Spinal cord (tissue), 10 donors: ENCODE measurements around the gene TIFAB. TPM values are rescaled to one million over a fixed set of nuclear protein-coding genes. Genes with fewer than 3 reads are reported as not detected.
A peak's percentile ranks its signal among the peaks of the same experiment; 100 is the strongest.

Experiments used
- DNase-seq, 6 donors: peaks; one replicate each; pipeline versions ENCODE4 v3.0.0 to v3.0.0-alpha.2; 2013 to 2015; ENCODE audit warnings: low spot score in 6 of 6, low read depth in 4 of 6
- H3K27ac ChIP-seq: one replicate; pipeline ENCODE4 v1.5.1; 2013; ENCODE audit warnings: low read depth, low read length, control low read depth
- H3K27me3 ChIP-seq: one replicate; pipeline ENCODE4 v1.6.1; 2013; ENCODE audit warnings: low read length; ENCODE audit not compliant: control insufficient read depth, insufficient read depth
- H3K36me3 ChIP-seq: one replicate; pipeline ENCODE4 v1.6.1; 2013; ENCODE audit warnings: low read length; ENCODE audit not compliant: control insufficient read depth, insufficient read depth
- H3K4me1 ChIP-seq: one replicate; pipeline ENCODE4 v1.6.1; 2013; ENCODE audit warnings: low read length; ENCODE audit not compliant: control insufficient read depth, insufficient read depth
- H3K4me3 ChIP-seq: one replicate; pipeline ENCODE4 v1.5.1; 2013; ENCODE audit warnings: low read depth, low read length, control low read depth
- H3K9me3 ChIP-seq: one replicate; pipeline ENCODE4 v1.6.1; 2013; ENCODE audit warnings: low read length; ENCODE audit not compliant: control insufficient read depth, insufficient read depth
- WGBS: methylation state at CpG from one replicate; pipeline ENCODE4 v1.1.5; 2013; ENCODE audit warnings: missing lambda C conversion rate; ENCODE audit not compliant: insufficient coverage; 5-methylcytosine and 5-hydroxymethylcytosine counted together
- polyA plus RNA-seq, 2 donors: library from polyadenylated mRNA; unstranded; fragments of 120-200 nt; gene quantifications; one replicate each; pipeline ENCODE4 v1.2.1, GENCODE V29; 2013; ENCODE audit not compliant: insufficient read length in 2 of 2
- total RNA-seq, 2 donors: library from RNA; depleted of rRNA in 1 of 2; stranded (reverse); fragments of 120-200 nt in 1 of 2; fragments of >200 nt in 1 of 2; gene quantifications; one replicate each; pipeline versions ENCODE4 v1.2.3 to v1.2.4, GENCODE V29; 2013 to 2014
- donor health status: healthy.

The TIFAB gene
- total and polyA plus RNA-seq, 4 donors = 0.06 to 0.10 TPM; not detected in 2

- Histone ChIP-seq H3K9me3 (no peaks in the 10 kb centered on the region), H3K4me1 (peaks cover 42% of the 10 kb centered on the region), H3K27me3 (peaks cover 72% of the 10 kb centered on the region), H3K27ac (no peak overlapping the region), H3K36me3 (no peaks in the 10 kb centered on the region), H3K4me3 (peak overlapping the region; percentile 16)
- 17% methylated on average over 46 of the region's 49 CpGs for WGBS
- peak in 2 of 6 donors; percentile 48 to 65 for DNase-seq
Observed at GRCh38 chr5:135490245-135491037, 38.3 kb upstream of the TIFAB start.

DNA sequence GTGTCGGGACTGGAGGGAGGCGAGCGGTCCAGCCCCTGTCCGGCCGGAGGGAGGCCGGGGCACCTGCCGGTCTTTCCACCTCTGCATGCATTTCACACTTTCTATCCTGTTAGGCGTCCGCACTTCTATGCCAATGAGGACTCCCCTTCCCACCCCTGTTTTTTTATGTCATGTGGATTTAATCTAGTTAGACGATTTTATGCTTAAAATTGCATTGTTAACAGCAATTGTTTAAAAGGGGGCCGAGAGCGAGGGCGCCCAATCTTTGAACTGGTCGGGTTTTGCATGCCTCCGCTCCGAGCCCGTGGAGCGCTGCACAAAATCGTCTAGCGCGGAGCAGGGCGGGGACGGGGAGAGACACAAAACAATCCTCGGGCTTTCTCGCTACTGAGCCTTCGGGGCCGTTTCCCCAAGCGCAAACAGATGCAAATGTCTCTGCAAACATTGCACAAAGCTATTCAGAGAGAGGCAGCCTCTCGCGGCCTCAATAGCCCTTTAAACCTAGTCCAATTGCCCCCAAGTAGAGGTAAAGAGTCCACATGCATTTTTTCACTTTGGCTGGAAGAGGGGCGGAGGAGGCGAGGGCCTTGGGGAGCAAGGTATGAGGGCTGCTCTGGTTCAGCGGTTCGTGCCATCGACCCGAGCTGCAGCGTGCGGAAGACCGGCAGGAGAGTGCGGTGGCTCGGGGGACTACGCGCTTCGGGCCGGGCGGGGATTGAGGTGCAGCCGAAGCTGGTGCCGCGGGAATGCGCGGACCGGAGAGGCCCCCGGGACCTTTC, 37.5 kb upstream of the TIFAB start:
- 4% methylated on average over 46 of the region's 53 CpGs for WGBS
- Histone ChIP-seq H3K36me3 (no peaks in the 10 kb centered on the region), H3K4me3 (peak overlapping the region; percentile 41), H3K9me3 (no peaks in the 10 kb centered on the region), H3K4me1 (peaks cover 45% of the 10 kb centered on the region), H3K27me3 (peaks cover 74% of the 10 kb centered on the region), H3K27ac (peak overlapping the region; percentile 25)
- peak in 2 of 6 donors; percentile 66 to 76 for DNase-seq

DNA sequence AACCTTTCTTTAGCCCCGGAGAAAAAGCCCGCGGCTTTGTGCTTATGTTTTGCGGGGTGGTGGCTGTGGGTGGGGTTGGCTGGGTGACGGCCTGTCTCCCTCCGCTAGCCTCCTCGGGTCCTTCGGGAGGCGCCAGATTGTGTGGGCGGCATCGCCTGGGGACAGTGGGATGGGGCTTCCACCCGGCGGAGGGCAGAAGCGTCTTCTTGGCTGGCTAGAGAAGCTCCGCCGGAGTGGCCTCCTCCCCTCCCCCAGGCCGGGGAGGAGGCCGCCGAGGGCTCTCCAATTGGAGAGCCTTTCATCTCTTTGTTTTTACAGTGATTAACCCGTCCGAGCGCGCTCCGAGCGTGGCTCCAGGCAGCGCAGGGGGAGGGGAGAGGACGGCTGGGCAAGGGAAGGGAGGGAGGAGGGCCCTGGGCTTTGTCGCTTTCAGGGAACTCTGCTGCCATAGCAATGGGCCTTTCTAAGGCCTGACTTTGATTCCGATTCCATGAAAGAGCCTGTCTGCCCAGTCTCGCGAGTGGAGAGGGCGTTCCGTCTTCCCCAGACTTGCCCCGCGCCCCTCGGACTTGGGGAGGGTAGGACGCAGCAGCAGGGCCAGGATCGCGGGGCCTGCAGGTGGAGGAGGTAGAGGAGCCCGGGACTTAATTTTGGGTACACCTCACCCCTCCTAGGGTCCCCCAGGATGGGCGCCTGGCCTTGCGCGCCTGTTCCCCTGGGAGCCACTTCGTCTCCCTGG, 36.7 kb upstream of the TIFAB start:
- Histone ChIP-seq H3K4me1 (peaks cover 48% of the 10 kb centered on the region), H3K27me3 (peaks cover 72% of the 10 kb centered on the region), H3K36me3 (no peaks in the 10 kb centered on the region), H3K27ac (peak overlapping the region; percentile 49), H3K9me3 (no peaks in the 10 kb centered on the region), H3K4me3 (peak overlapping the region; percentile 41)
- peak in 5 of 6 donors; percentile 55 to 93 (median 77) for DNase-seq
- 1% methylated on average over 38 of the region's 44 CpGs for WGBS

DNA sequence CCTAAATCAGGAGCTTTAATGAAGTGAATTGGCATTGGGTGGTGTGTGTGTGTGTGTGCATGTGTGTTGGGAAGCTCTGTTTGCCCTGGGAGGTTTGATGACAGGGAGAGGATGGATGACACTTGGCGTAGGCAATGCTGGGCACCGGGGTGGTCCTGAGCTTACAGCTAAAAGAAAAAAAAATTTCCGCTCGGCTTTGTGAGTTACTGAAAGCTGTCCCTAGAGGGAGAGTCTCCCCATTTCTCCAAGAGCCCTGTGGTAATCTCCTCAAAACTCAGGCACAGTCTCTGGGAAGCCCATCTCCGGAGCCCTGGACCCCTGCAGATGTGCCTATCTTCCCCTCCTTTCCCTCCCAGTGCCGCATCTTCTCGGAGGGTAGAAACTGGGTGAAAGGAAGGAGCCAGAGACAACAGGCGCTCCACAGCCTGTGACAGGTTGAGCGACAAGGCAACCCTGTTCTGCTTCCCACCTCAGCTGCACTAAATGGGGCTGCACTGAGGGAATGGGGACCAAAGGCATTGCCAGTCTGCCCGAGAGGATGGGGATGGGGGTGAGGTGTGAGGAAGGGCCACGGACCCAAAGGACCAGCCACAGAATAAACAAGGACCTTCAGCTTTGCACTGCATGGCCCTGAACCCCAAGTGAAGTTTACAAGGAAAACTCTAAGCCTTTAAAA, 35.8 kb upstream of the TIFAB start:
- Histone ChIP-seq H3K9me3 (no peaks in the 10 kb centered on the region), H3K36me3 (no peaks in the 10 kb centered on the region), H3K4me3 (no peak overlapping the region), H3K27ac (peak overlapping the region; percentile 10), H3K27me3 (peaks cover 71% of the 10 kb centered on the region), H3K4me1 (peaks cover 50% of the 10 kb centered on the region)
- peak in 2 of 6 donors; percentile 46 to 51 for DNase-seq
- 6% methylated on average over 5 of the region's 11 CpGs for WGBS

GRCh38 chr5:135487037-135487395, 34.9 kb upstream of the TIFAB start:
- Histone ChIP-seq H3K4me1 (peaks cover 57% of the 10 kb centered on the region), H3K4me3 (no peak overlapping the region), H3K9me3 (no peaks in the 10 kb centered on the region), H3K27ac (no peak overlapping the region), H3K36me3 (no peaks in the 10 kb centered on the region), H3K27me3 (peaks cover 70% of the 10 kb centered on the region)
- no peak for DNase-seq
- 25% methylated on average over 1 of the region's 1 CpG for WGBS

GRCh38 chr5:135486131-135487036, 34.2 kb upstream of the TIFAB start:
- H3K4me3 ChIP-seq = no peak overlapping the region
- H3K4me1 ChIP-seq = peaks cover 53% of the 10 kb centered on the region
- no peaks in the 10 kb centered on the region for H3K36me3 ChIP-seq
- WGBS = 84% methylated on average over 12 of the region's 13 CpGs
- H3K27ac ChIP-seq = no peak overlapping the region
- H3K9me3 ChIP-seq = no peaks in the 10 kb centered on the region
- no peak for DNase-seq
- H3K27me3 ChIP-seq = peaks cover 65% of the 10 kb centered on the region

DNA sequence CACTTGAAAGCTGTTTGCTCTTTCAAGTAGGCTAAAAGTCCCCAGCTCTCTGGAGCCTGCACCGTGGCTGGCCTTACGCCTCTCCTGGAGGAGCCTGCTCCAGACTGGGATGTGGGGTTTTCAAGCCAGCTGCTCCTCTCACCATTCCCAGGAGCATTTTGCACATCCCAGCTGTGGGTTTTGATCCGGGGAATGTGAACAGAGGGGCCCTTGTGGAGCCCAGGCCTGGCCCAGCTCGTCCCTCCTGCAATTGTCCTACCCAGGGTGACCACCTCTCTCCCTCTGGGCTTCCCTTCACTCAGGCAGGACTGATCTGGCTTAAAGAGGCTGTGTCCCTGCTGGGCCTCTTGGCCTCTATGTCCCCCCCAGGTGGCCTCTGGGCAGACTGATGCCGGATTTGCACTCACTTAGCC, 32.5 kb upstream of the TIFAB start:
- H3K27me3 ChIP-seq = peaks cover 58% of the 10 kb centered on the region
- peaks cover 41% of the 10 kb centered on the region for H3K4me1 ChIP-seq
- no peak overlapping the region for H3K4me3 ChIP-seq
- no peaks in the 10 kb centered on the region for H3K36me3 ChIP-seq
- H3K9me3 ChIP-seq = no peaks in the 10 kb centered on the region
- no peak for DNase-seq
- WGBS = 54% methylated on average over 3 of the region's 5 CpGs
- no peak overlapping the region for H3K27ac ChIP-seq

- Histone ChIP-seq H3K27me3 (peaks cover 51% of the 10 kb centered on the region), H3K9me3 (no peaks in the 10 kb centered on the region), H3K27ac (no peak overlapping the region), H3K36me3 (no peaks in the 10 kb centered on the region), H3K4me1 (peaks cover 27% of the 10 kb centered on the region), H3K4me3 (no peak overlapping the region)
- no CpG with 5 or more reads among the region's 1 CpG for WGBS
- no peak for DNase-seq
Observed at GRCh38 chr5:135483254-135483653, 31.1 kb upstream of the TIFAB start.
